Activated CD8-positive, alpha-beta memory T cell treated with anti-CD3 and anti-CD28 coated beads for 36 hours (primary cell): Measurements from ENCODE around the gene MRPS12. TPM values are rescaled to one million over a fixed set of nuclear protein-coding genes. Genes with fewer than 3 reads are reported as not detected.
"Not testable (repeated sequence)": the region's sequence is repeated elsewhere in the genome, so short reads cannot be mapped to it uniquely, and the experiment has no call there.

Source experiments
- CTCF ChIA-PET: fragments of 350-600 bp; sonication (Branson Sonifier 250); formaldehyde crosslinking; loops from one replicate; lab custom pipeline; 2021; ENCODE audit warnings: antibody characterized with exemption; lab: Charles Lee
- POLR2A ChIA-PET: fragments of 350-600 bp; sonication (Branson Sonifier 250); formaldehyde crosslinking; loops from one replicate; lab custom pipeline; 2021; ENCODE audit warnings: antibody characterized with exemption; lab: Charles Lee
- total RNA-seq, 2 experiments: library from RNA; stranded (reverse); gene quantifications; one replicate each; pipeline ENCODE4 v1.2.3, GENCODE V29; 2021

The MRPS12 gene
- total RNA-seq, 2 experiments from 2014 or later: 113 to 121 TPM

GRCh38 chr19:38952395-38953165 lies 21.8 kb downstream of the MRPS12 start:
- ChIA-PET POLR2A (no interaction called here), CTCF (interaction anchor here (0.7 kb wide), 1 partner anchor 12 kb away, joined by 3 read pairs; no protein-coding TSS in a partner anchor)

DNA sequence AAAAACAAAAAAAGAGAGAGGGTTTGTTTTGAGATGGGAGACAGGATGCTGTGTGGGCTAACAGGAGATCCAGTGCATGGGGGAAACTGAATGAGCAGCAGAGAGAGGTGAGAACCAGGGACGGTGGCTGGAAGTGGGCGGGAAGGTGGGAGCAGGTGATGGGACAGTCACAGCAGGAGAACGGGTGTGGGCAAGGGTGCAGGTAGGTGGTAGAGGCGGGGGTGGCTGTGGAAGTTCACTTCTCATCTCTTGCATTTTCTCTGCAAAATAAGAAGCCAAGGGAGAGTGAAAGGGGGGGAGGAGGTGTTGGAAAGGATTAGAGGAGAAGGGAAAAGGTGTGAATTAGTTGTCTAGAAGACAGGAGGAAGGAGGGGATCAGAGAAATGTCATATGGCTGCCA lies 22.9 kb downstream of the MRPS12 start:
- POLR2A ChIA-PET: no interaction called here
- CTCF ChIA-PET: interaction anchor here (1.4 kb wide), 1 partner anchor 156 kb away, joined by 6 read pairs; no protein-coding TSS in a partner anchor

- ChIA-PET CTCF (interaction anchor here (0.6 kb wide), 1 partner anchor 14 kb away, joined by 3 read pairs; no protein-coding TSS in a partner anchor), POLR2A (no interaction called here)
Measured at GRCh38 chr19:38956264-38956663, 25.5 kb downstream of the MRPS12 start.

- CTCF ChIA-PET: interaction anchor here (0.6 to 1.6 kb wide), 4 partner anchors 9 to 151 kb away, joined by 3 to 4 read pairs (median 3); no protein-coding TSS in a partner anchor
Measured at GRCh38 chr19:38958301-38958700, 27.6 kb downstream of the MRPS12 start.

GRCh38 chr19:38959618-38960017 lies 28.9 kb downstream of the MRPS12 start:
- ChIA-PET CTCF (interaction anchor here (0.6 to 1.6 kb wide), 2 partner anchors 92 to 140 kb away, joined by 3 read pairs; no protein-coding TSS in a partner anchor), POLR2A (no interaction called here)

More at GRCh38 chr19:38958301-38958700, 27.6 kb downstream of the MRPS12 start:
- POLR2A ChIA-PET: no interaction called here

- POLR2A ChIA-PET: no interaction called here
- CTCF ChIA-PET: interaction anchor here (0.6 kb wide), 1 partner anchor 157 kb away, joined by 3 read pairs; no protein-coding TSS in a partner anchor
Measured at GRCh38 chr19:38964738-38965137, 34.0 kb downstream of the MRPS12 start.

DNA sequence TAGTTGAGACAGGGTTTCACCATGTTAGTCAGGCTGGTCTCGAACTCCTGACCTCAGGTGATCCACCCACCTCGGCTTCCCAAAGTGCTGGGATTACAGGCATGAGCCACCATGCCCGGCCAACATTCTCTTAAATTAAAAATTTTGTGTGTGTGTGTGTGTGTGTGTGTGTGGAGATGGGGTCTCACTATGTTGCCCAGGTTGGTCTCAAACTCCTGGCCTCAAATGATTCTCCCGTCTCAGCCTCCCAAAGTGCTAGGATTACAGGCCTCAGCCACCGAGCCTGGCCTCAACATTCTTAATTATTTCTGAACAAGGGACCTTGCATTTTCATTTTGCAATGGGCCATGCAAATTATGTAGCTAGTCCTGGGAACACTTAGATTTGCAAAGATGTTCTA lies 35.4 kb downstream of the MRPS12 start:
- CTCF ChIA-PET: interaction anchor here (1.3 kb wide), 1 partner anchor 33 kb away, joined by 3 read pairs; no protein-coding TSS in a partner anchor
- POLR2A ChIA-PET: not testable (repeated sequence)

GRCh38 chr19:38970664-38971532 lies 40.2 kb downstream of the MRPS12 start:
- ChIA-PET POLR2A (no interaction called here), CTCF (interaction anchor here (0.7 kb wide), 1 partner anchor 476 kb away, joined by 5 read pairs; no protein-coding TSS in a partner anchor)

DNA sequence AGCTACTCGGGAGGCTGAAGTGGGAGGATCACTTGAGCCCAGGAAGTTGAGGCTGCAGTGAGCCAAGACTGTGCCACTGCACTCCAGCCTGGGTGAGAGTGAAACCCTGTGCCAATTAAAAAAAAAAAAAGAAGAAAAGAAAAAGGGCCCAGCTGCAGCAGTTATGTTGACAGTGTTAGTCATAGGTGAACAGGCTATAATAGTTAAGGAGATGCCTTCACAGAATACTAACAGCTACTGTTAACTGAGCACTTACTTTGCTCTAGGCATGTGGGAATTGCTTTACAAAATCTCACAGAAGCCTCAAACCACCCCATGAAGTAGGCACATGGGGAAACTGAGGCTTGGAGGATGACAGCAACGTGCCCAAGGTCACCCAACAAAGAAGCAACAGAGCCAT lies 40.9 kb downstream of the MRPS12 start:
- ChIA-PET POLR2A (no interaction called here), CTCF (no interaction called here)

- POLR2A ChIA-PET: no interaction called here
- CTCF ChIA-PET: no interaction called here
Measured at GRCh38 chr19:38974624-38975213, 44.0 kb downstream of the MRPS12 start.

GRCh38 chr19:38975214-38975860 lies 44.6 kb downstream of the MRPS12 start, which contains the start of gene FBXO17:
FBXO17 (minus strand) TSS chr19:38975742; CDS start chr19:38950319, 25,423 bp downstream.
- CTCF ChIA-PET: interaction anchor here (0.9 kb wide), 1 partner anchor 39 kb away, joined by 3 read pairs; no protein-coding TSS in a partner anchor
- POLR2A ChIA-PET: no interaction called here

DNA sequence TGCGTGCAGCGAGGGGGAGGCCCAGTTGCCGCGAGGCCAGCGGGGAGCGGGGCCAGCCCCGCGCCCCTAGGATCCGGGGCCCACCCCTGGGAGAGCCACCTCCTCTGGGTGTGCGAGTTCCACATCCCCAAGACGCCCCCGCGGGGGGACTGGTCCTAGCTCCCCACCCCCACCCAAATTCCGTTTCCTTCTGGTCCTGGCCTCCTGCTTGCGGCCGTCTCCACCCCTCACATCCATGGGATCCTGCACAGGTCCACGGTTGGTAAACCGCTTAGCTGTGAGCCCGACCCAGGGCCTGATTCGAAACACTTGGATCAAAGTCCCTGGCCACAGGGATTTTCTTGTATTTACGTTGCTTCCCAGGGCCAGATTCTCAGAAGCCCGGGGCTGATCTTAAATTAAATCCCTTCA lies 45.1 kb downstream of the MRPS12 start:
- CTCF ChIA-PET: interaction anchor here (0.9 kb wide), 1 partner anchor 40 kb away, joined by 3 read pairs; no protein-coding TSS in a partner anchor
- POLR2A ChIA-PET: no interaction called here

GRCh38 chr19:38977445-38978325 lies 46.9 kb downstream of the MRPS12 start:
- CTCF ChIA-PET: interaction anchor here (0.6 kb wide), 2 partner anchors 16 to 135 kb away, joined by 3 to 4 read pairs; no protein-coding TSS in a partner anchor
- POLR2A ChIA-PET: interaction anchor here (0.7 kb wide), 1 partner anchor 317 kb away, joined by 3 read pairs; no protein-coding TSS in a partner anchor

DNA sequence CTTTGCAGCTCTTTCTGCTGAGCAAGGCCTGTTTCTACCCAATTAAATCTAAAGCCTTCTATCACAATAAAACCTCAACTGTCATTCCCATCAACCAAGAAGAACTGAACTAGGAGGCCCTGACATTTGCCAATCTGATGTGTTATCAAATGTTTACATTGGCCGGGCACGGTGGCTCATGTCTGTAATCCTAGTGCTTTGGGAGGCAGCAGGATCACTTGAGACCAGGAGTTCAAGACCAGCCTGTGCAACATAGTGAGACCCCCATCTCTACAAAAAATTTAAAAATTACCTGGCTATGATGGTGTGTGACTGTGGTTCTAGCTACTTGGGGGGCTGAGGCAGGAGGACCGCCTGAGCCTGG lies 47.6 kb downstream of the MRPS12 start:
- ChIA-PET CTCF (interaction anchor here (0.6 kb wide), 1 partner anchor 17 kb away, joined by 3 read pairs; no protein-coding TSS in a partner anchor), POLR2A (no interaction called here)

- ChIA-PET POLR2A (no interaction called here), CTCF (interaction anchor here (1.0 kb wide), 1 partner anchor 72 kb away, joined by 5 read pairs; no protein-coding TSS in a partner anchor)
Measured at GRCh38 chr19:38979812-38980211, 49.1 kb downstream of the MRPS12 start.

GRCh38 chr19:38980583-38981374 lies 50.0 kb downstream of the MRPS12 start:
- ChIA-PET POLR2A (interaction anchor here (0.6 kb wide), 1 partner anchor 15 kb away, joined by 3 read pairs; no protein-coding TSS in a partner anchor), CTCF (no interaction called here)
